Skeletal muscle tissue (tissue), 4 donors: Measurements from ENCODE around the gene CHD6. TPM values are rescaled to one million over a fixed set of nuclear protein-coding genes. Genes with fewer than 3 reads are reported as not detected.

Source experiments
- H3K27ac ChIP-seq: one replicate; pipeline ENCODE4 v1.7.0; 2013; ENCODE audit warnings: mild to moderate bottlenecking, low read depth, low read length, inconsistent platforms
- H3K27me3 ChIP-seq, 3 donors: one replicate each; pipeline ENCODE4 v1.7.0; 2013; ENCODE audit warnings: low read length in 3 of 3; ENCODE audit not compliant: control insufficient read depth in 3 of 3, insufficient read depth in 3 of 3
- H3K36me3 ChIP-seq, 3 donors: one replicate each; pipeline ENCODE4 v1.7.0; 2013; ENCODE audit warnings: low read length in 3 of 3; ENCODE audit not compliant: control insufficient read depth in 3 of 3, insufficient read depth in 3 of 3
- H3K4me1 ChIP-seq, 3 donors: one replicate each; pipeline ENCODE4 v1.7.0; 2013; ENCODE audit warnings: low read length in 3 of 3, mild to moderate bottlenecking in 3 of 3; ENCODE audit not compliant: control insufficient read depth in 3 of 3, insufficient read depth in 3 of 3
- H3K4me3 ChIP-seq, 3 donors: one replicate each; pipeline ENCODE4 v1.7.0; 2013; ENCODE audit warnings: low read length in 3 of 3
- H3K9ac ChIP-seq, 3 donors: one replicate each; pipeline ENCODE4 v1.7.0; 2013; ENCODE audit warnings: low read length in 3 of 3, mild to moderate bottlenecking in 3 of 3, moderate library complexity in 2 of 3, low read depth in 1 of 3
- H3K9me3 ChIP-seq, 3 donors: one replicate each; pipeline ENCODE4 v1.7.0; 2013; ENCODE audit warnings: low read length in 3 of 3; ENCODE audit not compliant: control insufficient read depth in 3 of 3
- total RNA-seq: library from RNA; depleted of rRNA; stranded (reverse); fragments of >200 nt; gene quantifications from one replicate; pipeline ENCODE4 v1.2.3, GENCODE V29; 2014
- donor health status: Osteomylitis.

CHD6 gene
- total RNA-seq, 1 donor from 2014 or later, result 45.9 TPM

- Histone ChIP-seq H3K4me1 (no peaks in the 10 kb centered on the region), H3K9me3 (peaks cover 0 to 4% (median 0%) of the 10 kb centered on the region in 3 donors), H3K27ac (no peak overlapping the region), H3K36me3 (peaks cover 0 to 5% (median 0%) of the 10 kb centered on the region in 3 donors), H3K27me3 (no peaks in the 10 kb centered on the region), H3K9ac (no peak overlapping the region), H3K4me3 (no peak overlapping the region)
Measured at GRCh38 chr20:41592516-41593216, 25.5 kb downstream of the CHD6 start.

- Histone ChIP-seq H3K27ac (no peak overlapping the region), H3K36me3 (peaks cover 0 to 6% (median 2%) of the 10 kb centered on the region in 3 donors), H3K9ac (no peak overlapping the region), H3K4me3 (no peak overlapping the region), H3K4me1 (no peaks in the 10 kb centered on the region), H3K9me3 (no peaks in the 10 kb centered on the region), H3K27me3 (no peaks in the 10 kb centered on the region)
Measured at GRCh38 chr20:41587956-41588355, 30.2 kb downstream of the CHD6 start.

GRCh38 chr20:41587523-41587922 lies 30.7 kb downstream of the CHD6 start:
- Histone ChIP-seq H3K27ac (no peak overlapping the region), H3K36me3 (peaks cover 0 to 6% (median 2%) of the 10 kb centered on the region in 3 donors), H3K9ac (no peak overlapping the region), H3K4me1 (no peaks in the 10 kb centered on the region), H3K27me3 (no peaks in the 10 kb centered on the region), H3K9me3 (no peaks in the 10 kb centered on the region), H3K4me3 (no peak overlapping the region)

GRCh38 chr20:41586772-41587171 lies 31.4 kb downstream of the CHD6 start:
- H3K4me3 ChIP-seq, result no peak overlapping the region
- H3K9ac ChIP-seq, result no peak overlapping the region
- peaks cover 0 to 6% (median 2%) of the 10 kb centered on the region in 3 donors for H3K36me3 ChIP-seq
- H3K27ac ChIP-seq, result no peak overlapping the region
- H3K9me3 ChIP-seq, result no peaks in the 10 kb centered on the region
- no peaks in the 10 kb centered on the region for H3K4me1 ChIP-seq
- H3K27me3 ChIP-seq, result no peaks in the 10 kb centered on the region

- Histone ChIP-seq H3K4me3 (no peak overlapping the region), H3K27ac (no peak overlapping the region), H3K4me1 (peaks cover 2 to 5% (median 4%) of the 10 kb centered on the region in 3 donors), H3K9ac (no peak overlapping the region), H3K36me3 (no peaks in the 10 kb centered on the region), H3K9me3 (no peaks in the 10 kb centered on the region), H3K27me3 (no peaks in the 10 kb centered on the region)
Measured at GRCh38 chr20:41580350-41580749, 37.8 kb downstream of the CHD6 start.

- no peaks in the 10 kb centered on the region for H3K9me3 ChIP-seq
- no peak overlapping the region for H3K9ac ChIP-seq
- peaks cover 14 to 20% (median 18%) of the 10 kb centered on the region in 3 donors for H3K4me1 ChIP-seq
- no peak overlapping the region for H3K4me3 ChIP-seq
- H3K27me3 ChIP-seq, result no peaks in the 10 kb centered on the region
- no peak overlapping the region for H3K27ac ChIP-seq
- H3K36me3 ChIP-seq, result no peaks in the 10 kb centered on the region
Measured at GRCh38 chr20:41577129-41578009, 40.8 kb downstream of the CHD6 start.

- Histone ChIP-seq H3K27me3 (no peaks in the 10 kb centered on the region), H3K9me3 (no peaks in the 10 kb centered on the region), H3K36me3 (no peaks in the 10 kb centered on the region), H3K27ac (no peak overlapping the region), H3K9ac (no peak overlapping the region), H3K4me1 (peaks cover 23 to 29% (median 28%) of the 10 kb centered on the region in 3 donors), H3K4me3 (no peak overlapping the region)
Measured at GRCh38 chr20:41575412-41575811, 42.8 kb downstream of the CHD6 start.

- Histone ChIP-seq H3K4me3 (no peak overlapping the region), H3K36me3 (no peaks in the 10 kb centered on the region), H3K27ac (no peak overlapping the region), H3K27me3 (no peaks in the 10 kb centered on the region), H3K9me3 (no peaks in the 10 kb centered on the region), H3K9ac (no peak overlapping the region), H3K4me1 (peaks cover 25 to 30% (median 30%) of the 10 kb centered on the region in 3 donors)
Measured at GRCh38 chr20:41574802-41575389, 43.3 kb downstream of the CHD6 start.

GRCh38 chr20:41573955-41574354 lies 44.2 kb downstream of the CHD6 start:
- peak overlapping the region in 1 of 3 donors; percentile 24 for H3K4me3 ChIP-seq
- no peak overlapping the region for H3K27ac ChIP-seq
- no peaks in the 10 kb centered on the region for H3K9me3 ChIP-seq
- no peaks in the 10 kb centered on the region for H3K36me3 ChIP-seq
- H3K27me3 ChIP-seq, result no peaks in the 10 kb centered on the region
- H3K9ac ChIP-seq, result peak overlapping the region in 2 of 3 donors; percentile 36 to 42
- peaks cover 26 to 32% (median 30%) of the 10 kb centered on the region in 3 donors for H3K4me1 ChIP-seq
